C4-2B (cell line): ENCODE data around the gene SERPINB5.

Experiments
- H3K27ac ChIP-seq: fragments of 450-650 bp; 2 replicates; pipeline ENCODE4 v1.5.1; 2017
- ZFX ChIP-seq: fragments of 450-650 bp; IDR thresholded peaks from 2 replicates; pipeline ENCODE4 v1.6.1; 2017
- TF ChIP-seq, protein P1 (sequence below): fragments of 450-650 bp; conservative IDR thresholded peaks from 2 replicates; pipeline ENCODE4 v1.5.1; 2017; ENCODE audit warnings: mild to moderate bottlenecking

The SERPINB5 gene

DNA sequence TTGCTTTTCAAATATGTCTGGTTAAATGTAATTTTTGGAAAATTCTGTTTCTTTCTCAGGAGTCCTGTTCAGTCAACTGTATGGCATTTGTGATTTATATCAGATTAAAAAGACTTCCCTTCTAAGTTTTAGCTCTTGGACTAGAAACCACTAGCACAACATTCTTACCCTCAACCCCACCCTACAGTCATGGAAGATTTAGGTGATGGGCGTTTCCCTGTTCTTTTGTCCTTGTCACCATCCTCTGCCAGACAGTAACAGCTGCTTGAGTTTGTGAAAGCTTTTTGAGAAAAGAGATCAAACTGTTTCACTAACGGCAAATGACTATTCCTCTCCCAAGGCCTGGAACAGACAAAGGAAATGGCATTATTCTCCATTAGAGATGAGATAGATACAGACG lies 31.8 kb downstream of the SERPINB5 start:
- no peak for TF ChIP-seq ZFX
- TF ChIP-seq, protein P1, sequence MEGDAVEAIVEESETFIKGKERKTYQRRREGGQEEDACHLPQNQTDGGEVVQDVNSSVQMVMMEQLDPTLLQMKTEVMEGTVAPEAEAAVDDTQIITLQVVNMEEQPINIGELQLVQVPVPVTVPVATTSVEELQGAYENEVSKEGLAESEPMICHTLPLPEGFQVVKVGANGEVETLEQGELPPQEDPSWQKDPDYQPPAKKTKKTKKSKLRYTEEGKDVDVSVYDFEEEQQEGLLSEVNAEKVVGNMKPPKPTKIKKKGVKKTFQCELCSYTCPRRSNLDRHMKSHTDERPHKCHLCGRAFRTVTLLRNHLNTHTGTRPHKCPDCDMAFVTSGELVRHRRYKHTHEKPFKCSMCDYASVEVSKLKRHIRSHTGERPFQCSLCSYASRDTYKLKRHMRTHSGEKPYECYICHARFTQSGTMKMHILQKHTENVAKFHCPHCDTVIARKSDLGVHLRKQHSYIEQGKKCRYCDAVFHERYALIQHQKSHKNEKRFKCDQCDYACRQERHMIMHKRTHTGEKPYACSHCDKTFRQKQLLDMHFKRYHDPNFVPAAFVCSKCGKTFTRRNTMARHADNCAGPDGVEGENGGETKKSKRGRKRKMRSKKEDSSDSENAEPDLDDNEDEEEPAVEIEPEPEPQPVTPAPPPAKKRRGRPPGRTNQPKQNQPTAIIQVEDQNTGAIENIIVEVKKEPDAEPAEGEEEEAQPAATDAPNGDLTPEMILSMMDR: no peak
- no peak overlapping the region for H3K27ac ChIP-seq

DNA sequence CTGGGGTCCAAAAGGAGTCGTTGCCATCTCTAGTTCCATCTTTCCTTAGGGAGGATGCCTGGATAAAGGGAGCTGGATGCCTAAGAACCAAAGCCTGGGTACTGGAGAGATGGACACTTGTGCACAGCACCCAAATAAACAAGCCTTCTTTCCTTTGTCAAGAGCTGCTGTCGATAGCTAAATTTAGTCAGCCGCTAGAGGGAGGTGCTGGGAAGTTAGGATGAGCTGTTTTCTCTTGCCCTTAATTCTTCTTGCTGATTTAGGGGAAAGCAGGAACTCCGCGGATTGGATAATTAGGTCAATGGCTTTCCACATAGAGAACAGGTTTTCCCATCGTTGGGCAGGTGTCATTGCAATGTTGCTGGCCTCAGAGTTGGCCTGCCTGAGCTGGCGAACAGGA lies 34.5 kb downstream of the SERPINB5 start:
- no peak overlapping the region for H3K27ac ChIP-seq
- no peak for TF ChIP-seq ZFX
- TF ChIP-seq, protein P1: peak; percentile 74

DNA sequence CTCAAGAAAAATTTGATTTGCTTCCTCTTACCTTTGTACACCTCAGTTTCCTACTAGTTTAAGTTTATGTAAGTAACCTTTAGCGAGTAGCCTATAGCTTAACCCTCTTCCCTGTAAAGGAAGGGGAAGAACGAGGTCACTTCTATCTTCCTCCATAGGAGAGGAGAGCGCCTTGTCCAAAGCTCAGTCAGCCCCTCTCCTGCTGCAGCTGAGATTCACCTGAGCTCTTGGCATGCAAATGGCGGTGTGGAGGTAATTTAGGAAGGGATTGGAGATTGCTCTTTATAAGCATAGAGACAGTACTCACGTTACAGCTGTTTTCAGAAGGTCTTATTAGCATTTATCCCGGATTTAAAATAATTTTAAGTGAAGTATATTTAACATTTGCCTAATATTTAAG lies 37.6 kb downstream of the SERPINB5 start:
- no peak for TF ChIP-seq ZFX
- TF ChIP-seq, protein P1: no peak
- no peak overlapping the region for H3K27ac ChIP-seq

DNA sequence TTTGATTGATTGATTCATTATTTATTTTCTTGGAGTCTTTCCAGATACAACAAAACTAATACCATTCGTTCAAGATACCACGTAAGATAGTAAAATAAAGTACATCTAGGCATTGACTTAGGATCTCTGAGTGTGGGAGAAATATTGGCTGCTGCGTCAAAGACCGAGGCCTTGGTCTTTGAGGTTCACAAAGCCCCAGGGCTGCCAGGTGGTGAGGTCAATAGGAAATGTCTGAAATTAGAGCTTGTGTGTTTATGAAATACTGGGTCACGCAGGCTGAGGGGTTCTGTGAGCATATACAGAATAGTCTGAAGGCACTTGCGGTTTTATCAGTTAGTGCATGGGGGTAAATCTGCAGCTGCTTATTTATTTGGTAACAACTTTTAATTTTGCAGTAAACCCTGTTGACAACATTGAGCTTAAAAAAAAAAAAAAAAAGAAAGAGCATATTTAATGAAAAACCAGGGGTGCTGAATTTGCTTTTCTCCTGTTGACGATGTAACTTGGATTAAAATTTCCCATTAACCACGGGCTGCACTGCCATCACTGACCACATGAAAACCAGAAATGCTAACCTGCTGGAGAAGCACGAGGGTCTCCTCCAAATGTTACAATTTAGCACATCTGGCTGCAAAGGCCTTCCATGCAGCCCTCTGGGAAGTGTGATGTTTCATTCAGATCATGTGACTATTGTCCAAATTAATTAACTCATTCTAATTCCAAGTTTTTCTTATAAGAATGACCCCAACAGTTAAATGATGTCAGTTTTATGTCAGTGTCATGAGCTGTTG lies 38.3 kb downstream of the SERPINB5 start:
- TF ChIP-seq ZFX: no peak
- no peak overlapping the region for H3K27ac ChIP-seq

DNA sequence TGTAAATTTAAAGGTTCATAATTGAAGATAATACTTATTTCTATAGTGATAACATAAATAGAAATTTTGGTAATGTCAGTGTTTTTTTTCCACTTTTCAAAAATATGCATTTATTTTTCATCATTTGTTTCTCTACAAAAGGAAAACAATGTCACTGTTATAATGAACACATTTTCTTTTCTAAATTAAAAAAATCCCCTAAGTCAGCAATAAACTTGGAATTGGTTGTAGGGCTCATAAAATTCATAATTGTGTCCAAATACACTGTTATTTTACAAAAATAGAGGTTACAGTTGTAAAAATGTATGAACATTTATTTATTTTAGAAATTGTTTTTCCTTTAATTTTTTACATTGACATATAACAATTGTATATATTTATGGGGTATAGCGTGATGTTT lies 39.0 kb downstream of the SERPINB5 start:
- no peak for TF ChIP-seq ZFX
- TF ChIP-seq, protein P1: no peak
- H3K27ac ChIP-seq: no peak overlapping the region

DNA sequence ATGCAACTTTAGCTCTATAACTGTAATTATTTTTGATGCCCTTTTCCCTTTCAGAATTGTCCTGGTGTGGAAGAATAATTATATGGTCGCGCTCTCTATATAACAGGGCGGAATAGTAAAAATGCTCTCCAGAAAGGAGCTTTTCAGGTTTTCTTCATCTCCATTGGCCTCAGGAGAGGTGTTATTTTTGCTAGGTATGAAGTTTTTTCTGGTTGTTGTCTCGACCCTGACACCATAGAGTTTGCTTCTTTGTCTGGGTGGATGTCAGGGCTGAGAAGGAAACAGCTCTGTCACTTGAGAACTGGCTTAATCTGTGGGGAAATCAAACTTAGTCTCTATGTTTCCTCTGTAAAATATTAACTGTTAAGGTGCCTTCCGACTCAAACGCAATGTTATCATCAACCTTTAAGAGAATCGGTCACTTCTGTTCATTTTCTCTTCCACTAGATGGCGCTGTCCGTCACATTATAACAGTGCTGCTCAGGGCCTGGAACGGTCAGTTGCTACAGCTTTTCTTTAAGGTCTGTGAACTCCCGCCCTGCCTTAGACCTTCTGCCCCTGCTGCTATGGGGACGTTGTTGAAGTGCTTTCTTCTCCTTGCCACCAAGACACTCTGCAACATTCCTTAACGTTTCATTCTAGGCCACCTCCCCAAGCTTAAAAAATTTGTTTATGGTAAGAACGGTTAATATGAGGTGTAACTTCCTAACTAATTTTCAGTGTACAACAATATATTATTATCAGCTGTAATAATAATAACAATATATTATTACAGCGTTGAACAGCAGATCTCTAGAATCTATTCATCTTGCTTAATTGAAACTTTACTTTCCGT lies 41.6 kb downstream of the SERPINB5 start:
- TF ChIP-seq, protein P1: peak; percentile 76
- no peak for TF ChIP-seq ZFX
- H3K27ac ChIP-seq: no peak overlapping the region

DNA sequence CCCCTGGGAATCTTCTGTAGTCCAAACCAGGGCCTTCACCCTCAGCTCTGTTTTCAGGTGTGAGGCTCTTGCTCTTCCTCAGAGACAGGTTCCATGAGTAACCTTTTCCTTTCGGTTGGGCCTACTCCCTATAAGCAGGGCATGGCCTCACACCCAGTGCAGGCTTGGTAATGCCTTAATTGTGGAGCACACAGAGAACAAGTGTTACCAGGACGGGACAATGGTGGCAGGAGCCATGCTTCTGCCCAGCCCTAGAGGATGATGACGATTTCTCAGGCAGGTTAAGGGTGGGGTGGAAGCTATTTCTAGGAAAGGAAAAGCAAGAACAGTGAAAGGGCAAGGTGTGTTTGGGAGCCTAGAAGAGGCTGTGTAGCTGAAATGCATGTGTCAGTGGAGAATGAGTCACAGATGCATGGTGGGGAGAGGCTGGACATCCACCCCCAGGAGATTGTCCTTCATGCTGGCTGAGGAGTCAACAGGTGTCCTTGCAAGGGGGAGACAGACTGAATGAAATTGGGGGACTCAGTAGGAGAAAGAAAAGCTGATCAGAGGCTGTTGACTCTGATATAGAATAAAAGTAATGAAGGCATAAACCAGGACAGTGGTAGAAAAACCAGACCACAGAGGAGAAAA lies 43.4 kb downstream of the SERPINB5 start:
- TF ChIP-seq ZFX: no peak
- TF ChIP-seq, protein P1: no peak
- H3K27ac ChIP-seq: no peak overlapping the region
